Activated naive CD4-positive, alpha-beta T cell treated with anti-CD3 and anti-CD28 coated beads, Interleukin-2, amount 50 U/mL, for 16 hours (primary cell): ENCODE results near the gene ZMAT3.

ENCODE experiments used
- DNase-seq: peaks from one replicate; pipeline ENCODE4 v3.0.0-alpha.2; 2020

Gene ZMAT3

GRCh38 chr3:179021119-179021903 lies 50.3 kb downstream of the ZMAT3 start:
- DNase-seq = no peak

- no peak for DNase-seq
Observed at GRCh38 chr3:179020112-179020511, 51.5 kb downstream of the ZMAT3 start.

- no peak for DNase-seq
Observed at GRCh38 chr3:179018808-179019207, 52.8 kb downstream of the ZMAT3 start.

GRCh38 chr3:179016979-179017670 lies 54.5 kb downstream of the ZMAT3 start:
- no peak for DNase-seq

- DNase-seq = peak; percentile 35
Observed at GRCh38 chr3:179015551-179016020, 56.0 kb downstream of the ZMAT3 start.

- DNase-seq = no peak
Observed at GRCh38 chr3:179005706-179006105, 65.9 kb downstream of the ZMAT3 start.

- DNase-seq = no peak
Observed at GRCh38 chr3:179005213-179005612, 66.4 kb downstream of the ZMAT3 start.

GRCh38 chr3:179000659-179001058 lies 71.0 kb downstream of the ZMAT3 start:
- DNase-seq = no peak

- DNase-seq = no peak
Observed at GRCh38 chr3:179000144-179000543, 71.5 kb downstream of the ZMAT3 start.

GRCh38 chr3:178996399-178996798 lies 75.2 kb downstream of the ZMAT3 start:
- no peak for DNase-seq

- DNase-seq = no peak
Observed at GRCh38 chr3:178990293-178990692, 81.3 kb downstream of the ZMAT3 start.

GRCh38 chr3:178989821-178990220 lies 81.8 kb downstream of the ZMAT3 start:
- no peak for DNase-seq

GRCh38 chr3:178987745-178988144 lies 83.9 kb downstream of the ZMAT3 start:
- DNase-seq = no peak

GRCh38 chr3:178986456-178986855 lies 85.2 kb downstream of the ZMAT3 start:
- DNase-seq = no peak

- DNase-seq = no peak
Observed at GRCh38 chr3:178982137-178982536, 89.5 kb downstream of the ZMAT3 start.

GRCh38 chr3:178975320-178975719 lies 96.3 kb downstream of the ZMAT3 start:
- DNase-seq = no peak

- DNase-seq = no peak
Observed at GRCh38 chr3:178971614-178972013, 100.0 kb downstream of the ZMAT3 start.

GRCh38 chr3:178969004-178969700 lies 102.5 kb downstream of the ZMAT3 start:
- DNase-seq = no peak
